CD8-positive, alpha-beta memory T cell (primary cell): ENCODE results near the gene SIX1. TPM values are rescaled to one million over a fixed set of nuclear protein-coding genes. Genes with fewer than 3 reads are reported as not detected.
A peak's percentile ranks its signal among the peaks of the same experiment; 100 is the strongest.

Experiments
- CTCF ChIA-PET: fragments of 350-600 bp; sonication (Branson Sonifier 250); formaldehyde crosslinking; loops from one replicate; lab custom pipeline; 2021; ENCODE audit warnings: antibody characterized with exemption; lab: Charles Lee
- POLR2A ChIA-PET: fragments of 350-600 bp; sonication (Branson Sonifier 250); formaldehyde crosslinking; loops from one replicate; lab custom pipeline; 2021; ENCODE audit warnings: antibody characterized with exemption; lab: Charles Lee
- DNase-seq, 5 donors: peaks; one replicate each; pipeline versions ENCODE4 v3.0.0 to v3.0.0-alpha.2; 2020 to 2022; ENCODE audit warnings: mixed read lengths in 1 of 5
- H3K27ac ChIP-seq: one replicate; pipeline ENCODE4 v1.7.0; 2013; ENCODE audit warnings: low read depth, mild to moderate bottlenecking, low read length, moderate library complexity
- H3K27me3 ChIP-seq: 2 replicates; pipeline ENCODE4 v1.7.0; 2013; ENCODE audit warnings: low read length, mild to moderate bottlenecking; ENCODE audit not compliant: insufficient read depth, poor library complexity, severe bottlenecking
- H3K36me3 ChIP-seq: 2 replicates; pipeline ENCODE4 v1.7.0; 2013; ENCODE audit warnings: mild to moderate bottlenecking, low read length, moderate library complexity; ENCODE audit not compliant: insufficient read depth
- H3K4me1 ChIP-seq: 2 replicates; pipeline ENCODE4 v1.7.0; 2013; ENCODE audit warnings: mild to moderate bottlenecking, low read length, moderate library complexity; ENCODE audit not compliant: insufficient read depth
- H3K4me3 ChIP-seq: 2 replicates; pipeline ENCODE4 v1.7.0; 2013; ENCODE audit warnings: mild to moderate bottlenecking, low read length
- H3K9me3 ChIP-seq: 2 replicates; pipeline ENCODE4 v1.7.0; 2013; ENCODE audit warnings: mild to moderate bottlenecking, low read length
- H3K27ac Mint-ChIP-seq, 8 donors: one replicate each; pipeline ENCODE4 v1.8.0; 2020 to 2021; ENCODE audit warnings: mixed read lengths in 8 of 8, mild to moderate bottlenecking in 6 of 8, inconsistent platforms in 3 of 8, moderate library complexity in 3 of 8
- H3K27me3 Mint-ChIP-seq, 2 donors: one replicate each; pipeline ENCODE4 v1.8.0; 2020 to 2021; ENCODE audit warnings: mixed read lengths in 2 of 2, mild to moderate bottlenecking in 1 of 2, moderate library complexity in 1 of 2
- H3K36me3 Mint-ChIP-seq, 3 donors: one replicate each; pipeline ENCODE4 v1.8.0; 2020 to 2021; ENCODE audit warnings: mixed read lengths in 3 of 3, inconsistent platforms in 1 of 3, mild to moderate bottlenecking in 1 of 3
- H3K4me1 Mint-ChIP-seq, 3 donors: one replicate each; pipeline ENCODE4 v1.8.0; 2020 to 2021; ENCODE audit warnings: mixed read lengths in 3 of 3, inconsistent platforms in 1 of 3, mild to moderate bottlenecking in 1 of 3
- H3K4me3 Mint-ChIP-seq, 7 donors: one replicate each; pipeline ENCODE4 v1.8.0; 2020 to 2021; ENCODE audit warnings: mixed read lengths in 7 of 7, mild to moderate bottlenecking in 6 of 7, moderate library complexity in 4 of 7, inconsistent platforms in 2 of 7
- H3K9me3 Mint-ChIP-seq, 5 donors: one replicate each; pipeline ENCODE4 v1.8.0; 2020 to 2022; ENCODE audit warnings: mixed read lengths in 5 of 5, mild to moderate bottlenecking in 3 of 5, moderate library complexity in 2 of 5, inconsistent platforms in 1 of 5
- polyA plus RNA-seq: library from polyadenylated mRNA; unstranded; fragments of 300-500 nt; fragmentation: Illumina TruSeq; gene quantifications from one replicate; pipeline ENCODE4 v1.2.3, GENCODE V29; 2021
- total RNA-seq, 2 experiments: library from RNA; stranded (reverse); gene quantifications; one replicate each; pipeline ENCODE4 v1.2.3, GENCODE V29; 2021

Gene SIX1
- total and polyA plus RNA-seq, 3 experiments from 2014 or later = not detected

- peaks cover 85% of the 10 kb centered on the region for H3K27me3 ChIP-seq
- no peaks in the 10 kb centered on the region for H3K9me3 ChIP-seq
- H3K36me3 Mint-ChIP-seq = no peaks in the 10 kb centered on the region
- no peak overlapping the region for H3K4me3 ChIP-seq
- H3K4me1 ChIP-seq = peaks cover 14% of the 10 kb centered on the region
- H3K36me3 ChIP-seq = no peaks in the 10 kb centered on the region
- no peak overlapping the region for H3K27ac Mint-ChIP-seq
- peaks cover 83 to 96% of the 10 kb centered on the region in 2 donors for H3K27me3 Mint-ChIP-seq
- peak overlapping the region in 4 of 7 donors; percentile 19 to 61 (median 42) for H3K4me3 Mint-ChIP-seq
- peaks cover 35 to 42% (median 37%) of the 10 kb centered on the region in 3 donors for H3K4me1 Mint-ChIP-seq
- POLR2A ChIA-PET = no interaction called here
- CTCF ChIA-PET = interaction anchor here (3.0 kb wide), 1 partner anchor 18 kb away, joined by 10 read pairs; no protein-coding TSS in a partner anchor
- H3K9me3 Mint-ChIP-seq = no peaks in the 10 kb centered on the region
- no peak overlapping the region for H3K27ac ChIP-seq
- DNase-seq = no peak
These were observed 6.2 kb downstream of the SIX1 start for GRCh38 chr14:60643141-60643462.

- Mint-ChIP-seq H3K4me1 (peaks cover 31 to 40% (median 34%) of the 10 kb centered on the region in 3 donors), H3K36me3 (no peaks in the 10 kb centered on the region), H3K27ac (no peak overlapping the region), H3K9me3 (no peaks in the 10 kb centered on the region), H3K4me3 (peak overlapping the region in 3 of 7 donors; percentile 41 to 61 (median 46)), H3K27me3 (peaks cover 80 to 95% of the 10 kb centered on the region in 2 donors)
- Histone ChIP-seq H3K27ac (no peak overlapping the region), H3K4me3 (no peak overlapping the region), H3K4me1 (peaks cover 14% of the 10 kb centered on the region), H3K36me3 (no peaks in the 10 kb centered on the region), H3K27me3 (peaks cover 86% of the 10 kb centered on the region), H3K9me3 (no peaks in the 10 kb centered on the region)
- ChIA-PET CTCF (interaction anchor here (3.0 kb wide), 1 partner anchor 17 kb away, joined by 10 read pairs; no protein-coding TSS in a partner anchor), POLR2A (no interaction called here)
- no peak for DNase-seq
These were observed 6.8 kb downstream of the SIX1 start for GRCh38 chr14:60642270-60643140.

GRCh38 chr14:60641742-60642269 lies 7.5 kb downstream of the SIX1 start:
- peaks cover 9% of the 10 kb centered on the region for H3K4me1 ChIP-seq
- peaks cover 24 to 38% (median 29%) of the 10 kb centered on the region in 3 donors for H3K4me1 Mint-ChIP-seq
- H3K36me3 ChIP-seq = no peaks in the 10 kb centered on the region
- peak overlapping the region in 3 of 7 donors; percentile 14 to 34 (median 25) for H3K4me3 Mint-ChIP-seq
- H3K27ac Mint-ChIP-seq = no peak overlapping the region
- H3K9me3 Mint-ChIP-seq = no peaks in the 10 kb centered on the region
- H3K9me3 ChIP-seq = no peaks in the 10 kb centered on the region
- ChIA-PET POLR2A (no interaction called here), CTCF (interaction anchor here (3.0 kb wide), 1 partner anchor 17 kb away, joined by 10 read pairs; no protein-coding TSS in a partner anchor)
- no peak for DNase-seq
- peaks cover 83% of the 10 kb centered on the region for H3K27me3 ChIP-seq
- no peak overlapping the region for H3K4me3 ChIP-seq
- no peak overlapping the region for H3K27ac ChIP-seq
- H3K36me3 Mint-ChIP-seq = no peaks in the 10 kb centered on the region
- peaks cover 78 to 92% of the 10 kb centered on the region in 2 donors for H3K27me3 Mint-ChIP-seq

- Histone ChIP-seq H3K4me3 (no peak overlapping the region), H3K27ac (no peak overlapping the region), H3K36me3 (no peaks in the 10 kb centered on the region), H3K9me3 (no peaks in the 10 kb centered on the region), H3K4me1 (peaks cover 8% of the 10 kb centered on the region), H3K27me3 (peaks cover 78% of the 10 kb centered on the region)
- CTCF ChIA-PET = no interaction called here
- Mint-ChIP-seq H3K27me3 (peaks cover 77 to 92% of the 10 kb centered on the region in 2 donors), H3K4me1 (peaks cover 18 to 40% (median 23%) of the 10 kb centered on the region in 3 donors), H3K9me3 (no peaks in the 10 kb centered on the region), H3K4me3 (peak overlapping the region in 3 of 7 donors; percentile 14 to 34 (median 25)), H3K27ac (no peak overlapping the region), H3K36me3 (no peaks in the 10 kb centered on the region)
- DNase-seq = no peak
- POLR2A ChIA-PET = no interaction called here
These were observed 8.2 kb downstream of the SIX1 start for GRCh38 chr14:60640859-60641741.

- no peak overlapping the region for H3K27ac Mint-ChIP-seq
- no peaks in the 10 kb centered on the region for H3K9me3 Mint-ChIP-seq
- no peak overlapping the region for H3K4me3 ChIP-seq
- peaks cover 8% of the 10 kb centered on the region for H3K4me1 ChIP-seq
- no peaks in the 10 kb centered on the region for H3K9me3 ChIP-seq
- peaks cover 75% of the 10 kb centered on the region for H3K27me3 ChIP-seq
- no peak for DNase-seq
- CTCF ChIA-PET = interaction anchor here (1.0 kb wide), 1 partner anchor 15 kb away, joined by 3 read pairs; no protein-coding TSS in a partner anchor
- H3K27ac ChIP-seq = no peak overlapping the region
- no peak overlapping the region for H3K4me3 Mint-ChIP-seq
- POLR2A ChIA-PET = no interaction called here
- H3K4me1 Mint-ChIP-seq = peaks cover 18 to 40% (median 22%) of the 10 kb centered on the region in 3 donors
- H3K36me3 Mint-ChIP-seq = no peaks in the 10 kb centered on the region
- no peaks in the 10 kb centered on the region for H3K36me3 ChIP-seq
- peaks cover 66 to 88% of the 10 kb centered on the region in 2 donors for H3K27me3 Mint-ChIP-seq
These were observed 9.6 kb downstream of the SIX1 start for GRCh38 chr14:60639674-60640073.

- ChIA-PET CTCF (interaction anchor here (1.0 kb wide), 1 partner anchor 19 kb away, joined by 3 read pairs; no protein-coding TSS in a partner anchor), POLR2A (interaction anchor here (0.6 kb wide), 1 partner anchor 210 kb away, joined by 3 read pairs; no protein-coding TSS in a partner anchor)
- Mint-ChIP-seq H3K9me3 (no peaks in the 10 kb centered on the region), H3K27ac (no peak overlapping the region), H3K4me3 (peak overlapping the region in 5 of 7 donors; percentile 27 to 62 (median 36)), H3K27me3 (peaks cover 46 to 68% of the 10 kb centered on the region in 2 donors), H3K4me1 (peaks cover 15 to 34% (median 20%) of the 10 kb centered on the region in 3 donors), H3K36me3 (no peaks in the 10 kb centered on the region)
- DNase-seq = no peak
- Histone ChIP-seq H3K36me3 (no peaks in the 10 kb centered on the region), H3K4me1 (peaks cover 12% of the 10 kb centered on the region), H3K27me3 (peaks cover 56% of the 10 kb centered on the region), H3K4me3 (no peak overlapping the region), H3K9me3 (no peaks in the 10 kb centered on the region), H3K27ac (no peak overlapping the region)
These were observed 11.6 kb downstream of the SIX1 start for GRCh38 chr14:60637479-60638315.

GRCh38 chr14:60636879-60637478 lies 12.3 kb downstream of the SIX1 start:
- no peaks in the 10 kb centered on the region for H3K9me3 Mint-ChIP-seq

More at GRCh38 chr14:60636879-60637478, 12.3 kb downstream of the SIX1 start:
- Histone ChIP-seq H3K27me3 (peaks cover 49% of the 10 kb centered on the region), H3K4me3 (no peak overlapping the region), H3K9me3 (no peaks in the 10 kb centered on the region), H3K4me1 (peaks cover 16% of the 10 kb centered on the region), H3K27ac (no peak overlapping the region), H3K36me3 (no peaks in the 10 kb centered on the region)
- peaks cover 42 to 64% of the 10 kb centered on the region in 2 donors for H3K27me3 Mint-ChIP-seq
- no peaks in the 10 kb centered on the region for H3K36me3 Mint-ChIP-seq
- DNase-seq = no peak
- H3K27ac Mint-ChIP-seq = peak overlapping the region in 1 of 8 donors; percentile 43
- POLR2A ChIA-PET = no interaction called here
- peaks cover 22 to 36% (median 23%) of the 10 kb centered on the region in 3 donors for H3K4me1 Mint-ChIP-seq
- peak overlapping the region in 3 of 7 donors; percentile 15 to 45 (median 36) for H3K4me3 Mint-ChIP-seq
- CTCF ChIA-PET = no interaction called here
